ENCODE results near the gene STX16.

STX16 gene

GRCh38 chr20:58710481-58711265 lies 59.6 kb downstream of the STX16 start:
- no peak overlapping the region for H3K9ac ChIP-seq (ENCODE audit: low read length)
- H3K36me3 ChIP-seq (ENCODE audit: control insufficient read depth, insufficient read depth, low read length, severe bottlenecking): no peaks in the 10 kb centered on the region
- H3K4me3 ChIP-seq (ENCODE audit: low read length): no peak overlapping the region
- H3K4me1 ChIP-seq (ENCODE audit: control insufficient read depth, insufficient read depth, low read length): no peaks in the 10 kb centered on the region
- no peaks in the 10 kb centered on the region for H3K27me3 ChIP-seq (replicated peaks; ENCODE audit: control insufficient read depth, insufficient read depth, low read length)
- DNase-seq (ENCODE audit: low read depth): no peak
- no peaks in the 10 kb centered on the region for H3K9me3 ChIP-seq (ENCODE audit: control insufficient read depth, low read length)

- Histone ChIP-seq H3K9ac (ENCODE audit: low read length) (no peak overlapping the region), H3K4me1 (ENCODE audit: control insufficient read depth, insufficient read depth, low read length) (no peaks in the 10 kb centered on the region), H3K4me3 (ENCODE audit: low read length) (no peak overlapping the region), H3K9me3 (ENCODE audit: control insufficient read depth, low read length) (no peaks in the 10 kb centered on the region), H3K36me3 (ENCODE audit: control insufficient read depth, insufficient read depth, low read length, severe bottlenecking) (no peaks in the 10 kb centered on the region), H3K27me3 (replicated peaks; ENCODE audit: control insufficient read depth, insufficient read depth, low read length) (no peaks in the 10 kb centered on the region)
- no peak for DNase-seq (ENCODE audit: low read depth)
Measured at GRCh38 chr20:58711266-58712051, 60.4 kb downstream of the STX16 start.

GRCh38 chr20:58712151-58712791 lies 61.2 kb downstream of the STX16 start:
- DNase-seq (ENCODE audit: low read depth): no peak
- no peaks in the 10 kb centered on the region for H3K4me1 ChIP-seq (ENCODE audit: control insufficient read depth, insufficient read depth, low read length)
- no peaks in the 10 kb centered on the region for H3K9me3 ChIP-seq (ENCODE audit: control insufficient read depth, low read length)
- no peaks in the 10 kb centered on the region for H3K27me3 ChIP-seq (replicated peaks; ENCODE audit: control insufficient read depth, insufficient read depth, low read length)
- H3K36me3 ChIP-seq (ENCODE audit: control insufficient read depth, insufficient read depth, low read length, severe bottlenecking): no peaks in the 10 kb centered on the region
- no peak overlapping the region for H3K4me3 ChIP-seq (ENCODE audit: low read length)
- H3K9ac ChIP-seq (ENCODE audit: low read length): no peak overlapping the region

GRCh38 chr20:58712806-58713731 lies 62.0 kb downstream of the STX16 start:
- Histone ChIP-seq H3K36me3 (ENCODE audit: control insufficient read depth, insufficient read depth, low read length, severe bottlenecking) (no peaks in the 10 kb centered on the region), H3K9ac (ENCODE audit: low read length) (no peak overlapping the region), H3K4me3 (ENCODE audit: low read length) (no peak overlapping the region), H3K4me1 (ENCODE audit: control insufficient read depth, insufficient read depth, low read length) (no peaks in the 10 kb centered on the region), H3K9me3 (ENCODE audit: control insufficient read depth, low read length) (no peaks in the 10 kb centered on the region), H3K27me3 (replicated peaks; ENCODE audit: control insufficient read depth, insufficient read depth, low read length) (no peaks in the 10 kb centered on the region)
- no peak for DNase-seq (ENCODE audit: low read depth)

GRCh38 chr20:58713801-58714339 lies 62.8 kb downstream of the STX16 start:
- no peaks in the 10 kb centered on the region for H3K36me3 ChIP-seq (ENCODE audit: control insufficient read depth, insufficient read depth, low read length, severe bottlenecking)
- no peaks in the 10 kb centered on the region for H3K9me3 ChIP-seq (ENCODE audit: control insufficient read depth, low read length)
- H3K27me3 ChIP-seq (replicated peaks; ENCODE audit: control insufficient read depth, insufficient read depth, low read length): no peaks in the 10 kb centered on the region
- DNase-seq (ENCODE audit: low read depth): no peak
- H3K9ac ChIP-seq (ENCODE audit: low read length): no peak overlapping the region
- H3K4me3 ChIP-seq (ENCODE audit: low read length): no peak overlapping the region
- no peaks in the 10 kb centered on the region for H3K4me1 ChIP-seq (ENCODE audit: control insufficient read depth, insufficient read depth, low read length)

- H3K9me3 ChIP-seq (ENCODE audit: control insufficient read depth, low read length): no peaks in the 10 kb centered on the region
- DNase-seq (ENCODE audit: low read depth): no peak
- no peaks in the 10 kb centered on the region for H3K4me1 ChIP-seq (ENCODE audit: control insufficient read depth, insufficient read depth, low read length)
- no peak overlapping the region for H3K4me3 ChIP-seq (ENCODE audit: low read length)
- H3K27me3 ChIP-seq (replicated peaks; ENCODE audit: control insufficient read depth, insufficient read depth, low read length): no peaks in the 10 kb centered on the region
- no peaks in the 10 kb centered on the region for H3K36me3 ChIP-seq (ENCODE audit: control insufficient read depth, insufficient read depth, low read length, severe bottlenecking)
- H3K9ac ChIP-seq (ENCODE audit: low read length): no peak overlapping the region
Measured at GRCh38 chr20:58714340-58714922, 63.3 kb downstream of the STX16 start.

GRCh38 chr20:58714923-58715351 lies 63.9 kb downstream of the STX16 start:
- H3K36me3 ChIP-seq (ENCODE audit: control insufficient read depth, insufficient read depth, low read length, severe bottlenecking): no peaks in the 10 kb centered on the region
- H3K9ac ChIP-seq (ENCODE audit: low read length): no peak overlapping the region
- H3K9me3 ChIP-seq (ENCODE audit: control insufficient read depth, low read length): no peaks in the 10 kb centered on the region
- no peaks in the 10 kb centered on the region for H3K4me1 ChIP-seq (ENCODE audit: control insufficient read depth, insufficient read depth, low read length)
- H3K4me3 ChIP-seq (ENCODE audit: low read length): no peak overlapping the region
- DNase-seq (ENCODE audit: low read depth): no peak
- H3K27me3 ChIP-seq (replicated peaks; ENCODE audit: control insufficient read depth, insufficient read depth, low read length): peaks cover 3% of the 10 kb centered on the region

GRCh38 chr20:58715391-58715800 lies 64.3 kb downstream of the STX16 start:
- Histone ChIP-seq H3K36me3 (ENCODE audit: control insufficient read depth, insufficient read depth, low read length, severe bottlenecking) (no peaks in the 10 kb centered on the region), H3K9me3 (ENCODE audit: control insufficient read depth, low read length) (no peaks in the 10 kb centered on the region), H3K9ac (ENCODE audit: low read length) (no peak overlapping the region), H3K27me3 (replicated peaks; ENCODE audit: control insufficient read depth, insufficient read depth, low read length) (peaks cover 5% of the 10 kb centered on the region), H3K4me1 (ENCODE audit: control insufficient read depth, insufficient read depth, low read length) (no peaks in the 10 kb centered on the region), H3K4me3 (ENCODE audit: low read length) (no peak overlapping the region)
- DNase-seq (ENCODE audit: low read depth): no peak

- no peak overlapping the region for H3K9ac ChIP-seq (ENCODE audit: low read length)
- H3K4me3 ChIP-seq (ENCODE audit: low read length): no peak overlapping the region
- H3K9me3 ChIP-seq (ENCODE audit: control insufficient read depth, low read length): no peaks in the 10 kb centered on the region
- H3K27me3 ChIP-seq (replicated peaks; ENCODE audit: control insufficient read depth, insufficient read depth, low read length): peaks cover 9% of the 10 kb centered on the region
- H3K36me3 ChIP-seq (ENCODE audit: control insufficient read depth, insufficient read depth, low read length, severe bottlenecking): no peaks in the 10 kb centered on the region
- no peaks in the 10 kb centered on the region for H3K4me1 ChIP-seq (ENCODE audit: control insufficient read depth, insufficient read depth, low read length)
- no peak for DNase-seq (ENCODE audit: low read depth)
Measured at GRCh38 chr20:58715801-58716475, 64.9 kb downstream of the STX16 start.
